Activated naive CD4-positive, alpha-beta T cell treated with anti-CD3 and anti-CD28 coated beads, Interleukin-2, amount 50 U/mL, for 24 hours (primary cell): ENCODE data around the gene UNC45A.
A peak's percentile ranks its signal among the peaks of the same experiment; 100 is the strongest.
"Not testable (repeated sequence)": the region's sequence is repeated elsewhere in the genome, so short reads cannot be mapped to it uniquely, and the experiment has no call there.

Experiments
- H3K27ac Mint-ChIP-seq: one replicate; pipeline ENCODE4 v1.8.0; 2021; ENCODE audit warnings: mild to moderate bottlenecking, mixed read lengths
- H3K27me3 Mint-ChIP-seq: one replicate; pipeline ENCODE4 v1.8.0; 2021; ENCODE audit warnings: mixed read lengths
- H3K36me3 Mint-ChIP-seq: one replicate; pipeline ENCODE4 v1.8.0; 2021; ENCODE audit warnings: mixed read lengths
- H3K4me1 Mint-ChIP-seq: one replicate; pipeline ENCODE4 v1.8.0; 2021; ENCODE audit warnings: mixed read lengths
- H3K4me3 Mint-ChIP-seq: one replicate; pipeline ENCODE4 v1.8.0; 2021; ENCODE audit warnings: mild to moderate bottlenecking, mixed read lengths
- H3K9me3 Mint-ChIP-seq: one replicate; pipeline ENCODE4 v1.8.0; 2021; ENCODE audit warnings: mixed read lengths

The UNC45A gene

GRCh38 chr15:90911302-90911623 is 23.8 kb upstream of the UNC45A start:
- Mint-ChIP-seq H3K27ac (no peak overlapping the region), H3K4me3 (no peak overlapping the region), H3K36me3 (peaks cover 11% of the 10 kb centered on the region), H3K9me3 (no peaks in the 10 kb centered on the region), H3K27me3 (no peaks in the 10 kb centered on the region), H3K4me1 (no peaks in the 10 kb centered on the region)

GRCh38 chr15:90911906-90912769 is 22.9 kb upstream of the UNC45A start:
- H3K9me3 Mint-ChIP-seq: no peaks in the 10 kb centered on the region
- no peaks in the 10 kb centered on the region for H3K27me3 Mint-ChIP-seq
- no peaks in the 10 kb centered on the region for H3K4me1 Mint-ChIP-seq
- no peak overlapping the region for H3K4me3 Mint-ChIP-seq
- no peak overlapping the region for H3K27ac Mint-ChIP-seq
- peaks cover 13% of the 10 kb centered on the region for H3K36me3 Mint-ChIP-seq

GRCh38 chr15:90912770-90913075 is 22.4 kb upstream of the UNC45A start:
- Mint-ChIP-seq H3K9me3 (no peaks in the 10 kb centered on the region), H3K27ac (no peak overlapping the region), H3K27me3 (no peaks in the 10 kb centered on the region), H3K4me3 (no peak overlapping the region), H3K36me3 (peaks cover 16% of the 10 kb centered on the region), H3K4me1 (no peaks in the 10 kb centered on the region)

GRCh38 chr15:90913398-90913944 is 21.6 kb upstream of the UNC45A start:
- Mint-ChIP-seq H3K4me1 (no peaks in the 10 kb centered on the region), H3K27ac (no peak overlapping the region), H3K4me3 (no peak overlapping the region), H3K9me3 (no peaks in the 10 kb centered on the region), H3K27me3 (no peaks in the 10 kb centered on the region), H3K36me3 (peaks cover 12% of the 10 kb centered on the region)

GRCh38 chr15:90914305-90915080 is 20.6 kb upstream of the UNC45A start:
- H3K9me3 Mint-ChIP-seq: no peaks in the 10 kb centered on the region
- H3K36me3 Mint-ChIP-seq: peaks cover 12% of the 10 kb centered on the region
- H3K4me1 Mint-ChIP-seq: no peaks in the 10 kb centered on the region
- H3K27me3 Mint-ChIP-seq: no peaks in the 10 kb centered on the region
- no peak overlapping the region for H3K27ac Mint-ChIP-seq
- no peak overlapping the region for H3K4me3 Mint-ChIP-seq

GRCh38 chr15:90915216-90915807 is 19.8 kb upstream of the UNC45A start:
- no peak overlapping the region for H3K4me3 Mint-ChIP-seq
- no peaks in the 10 kb centered on the region for H3K9me3 Mint-ChIP-seq
- no peaks in the 10 kb centered on the region for H3K27me3 Mint-ChIP-seq
- H3K36me3 Mint-ChIP-seq: peaks cover 18% of the 10 kb centered on the region
- H3K4me1 Mint-ChIP-seq: no peaks in the 10 kb centered on the region
- no peak overlapping the region for H3K27ac Mint-ChIP-seq

GRCh38 chr15:90915808-90916440 is 19.2 kb upstream of the UNC45A start:
- no peak overlapping the region for H3K4me3 Mint-ChIP-seq
- no peaks in the 10 kb centered on the region for H3K4me1 Mint-ChIP-seq

GRCh38 chr15:90916461-90916860 is 18.6 kb upstream of the UNC45A start:
- no peak overlapping the region for H3K4me3 Mint-ChIP-seq
- peaks cover 18% of the 10 kb centered on the region for H3K36me3 Mint-ChIP-seq
- H3K4me1 Mint-ChIP-seq: no peaks in the 10 kb centered on the region
- no peaks in the 10 kb centered on the region for H3K9me3 Mint-ChIP-seq
- no peaks in the 10 kb centered on the region for H3K27me3 Mint-ChIP-seq
- H3K27ac Mint-ChIP-seq: no peak overlapping the region

More at GRCh38 chr15:90915808-90916440, 19.2 kb upstream of the UNC45A start:
- no peak overlapping the region for H3K27ac Mint-ChIP-seq
- no peaks in the 10 kb centered on the region for H3K27me3 Mint-ChIP-seq
- peaks cover 18% of the 10 kb centered on the region for H3K36me3 Mint-ChIP-seq
- no peaks in the 10 kb centered on the region for H3K9me3 Mint-ChIP-seq

- Mint-ChIP-seq H3K27ac (no peak overlapping the region), H3K9me3 (no peaks in the 10 kb centered on the region), H3K27me3 (no peaks in the 10 kb centered on the region), H3K4me1 (no peaks in the 10 kb centered on the region), H3K4me3 (no peak overlapping the region), H3K36me3 (peaks cover 18% of the 10 kb centered on the region)
Observed at GRCh38 chr15:90917569-90917968, 17.5 kb upstream of the UNC45A start.

GRCh38 chr15:90918034-90918788 is 16.9 kb upstream of the UNC45A start:
- no peak overlapping the region for H3K4me3 Mint-ChIP-seq
- H3K27ac Mint-ChIP-seq: no peak overlapping the region
- no peaks in the 10 kb centered on the region for H3K27me3 Mint-ChIP-seq
- peaks cover 18% of the 10 kb centered on the region for H3K36me3 Mint-ChIP-seq
- H3K9me3 Mint-ChIP-seq: no peaks in the 10 kb centered on the region
- no peaks in the 10 kb centered on the region for H3K4me1 Mint-ChIP-seq

GRCh38 chr15:90918835-90919234 is 16.2 kb upstream of the UNC45A start:
- Mint-ChIP-seq H3K27ac (no peak overlapping the region), H3K27me3 (no peaks in the 10 kb centered on the region), H3K36me3 (peaks cover 12% of the 10 kb centered on the region), H3K4me1 (no peaks in the 10 kb centered on the region), H3K9me3 (no peaks in the 10 kb centered on the region), H3K4me3 (no peak overlapping the region)

- peak overlapping the region; percentile 7 for H3K27ac Mint-ChIP-seq
- H3K27me3 Mint-ChIP-seq: no peaks in the 10 kb centered on the region
- no peaks in the 10 kb centered on the region for H3K4me1 Mint-ChIP-seq
- peaks cover 8% of the 10 kb centered on the region for H3K36me3 Mint-ChIP-seq
- H3K4me3 Mint-ChIP-seq: no peak overlapping the region
- no peaks in the 10 kb centered on the region for H3K9me3 Mint-ChIP-seq
Observed at GRCh38 chr15:90921887-90922286, 13.2 kb upstream of the UNC45A start.

GRCh38 chr15:90922712-90923322 is 12.3 kb upstream of the UNC45A start:
- not testable (repeated sequence) for H3K4me3 Mint-ChIP-seq, H3K36me3 Mint-ChIP-seq, H3K4me1 Mint-ChIP-seq, H3K9me3 Mint-ChIP-seq, H3K27me3 Mint-ChIP-seq, H3K27ac Mint-ChIP-seq

- Mint-ChIP-seq H3K9me3 (no peaks in the 10 kb centered on the region), H3K27ac (no peak overlapping the region), H3K4me1 (peaks cover 4% of the 10 kb centered on the region), H3K36me3 (peaks cover 6% of the 10 kb centered on the region), H3K4me3 (no peak overlapping the region), H3K27me3 (no peaks in the 10 kb centered on the region)
Observed at GRCh38 chr15:90924375-90924774, 10.7 kb upstream of the UNC45A start.

- not testable (repeated sequence) for H3K4me3 Mint-ChIP-seq, H3K27me3 Mint-ChIP-seq, H3K36me3 Mint-ChIP-seq, H3K9me3 Mint-ChIP-seq, H3K27ac Mint-ChIP-seq
- H3K4me1 Mint-ChIP-seq: peaks cover 23% of the 10 kb centered on the region
Observed at GRCh38 chr15:90926766-90927165, 8.3 kb upstream of the UNC45A start.
